H9 (cell line): ENCODE results near the gene KAT6B. TPM values are rescaled to one million over a fixed set of nuclear protein-coding genes. Genes with fewer than 3 reads are reported as not detected.

Experiments used
- DNase-seq: peaks from one replicate; pipeline ENCODE4 v3.0.0-alpha.2; 2017
- H2AFZ ChIP-seq: one replicate; pipeline ENCODE4 v1.6.1; 2013; ENCODE audit warnings: mild to moderate bottlenecking, low read length, control low read depth, moderate library complexity
- H2AK5ac ChIP-seq: 2 replicates; pipeline ENCODE4 v1.6.1; 2013; ENCODE audit warnings: low read length, control low read depth, mixed read lengths; ENCODE audit not compliant: insufficient read length
- H2BK120ac ChIP-seq: one replicate; pipeline ENCODE4 v1.6.1; 2013; ENCODE audit warnings: low read depth, mild to moderate bottlenecking, low read length, control low read depth, inconsistent platforms; ENCODE audit not compliant: poor library complexity, severe bottlenecking
- H2BK12ac ChIP-seq: 2 replicates; pipeline ENCODE4 v1.6.1; 2013; ENCODE audit warnings: low read length, control low read depth, mixed read lengths, low read depth; ENCODE audit not compliant: insufficient read length
- H2BK15ac ChIP-seq: 2 replicates; pipeline ENCODE4 v1.6.1; 2013; ENCODE audit warnings: low read depth, low read length, control low read depth
- H2BK20ac ChIP-seq: one replicate; pipeline ENCODE4 v1.6.1; 2013; ENCODE audit warnings: low read depth, mild to moderate bottlenecking, low read length, control low read depth, inconsistent platforms; ENCODE audit not compliant: poor library complexity, severe bottlenecking
- H2BK5ac ChIP-seq: 2 replicates; pipeline ENCODE4 v1.6.1; 2013; ENCODE audit warnings: low read length, control low read depth, mixed read lengths; ENCODE audit not compliant: insufficient read length
- H3K14ac ChIP-seq: 2 replicates; pipeline ENCODE4 v1.6.1; 2013; ENCODE audit warnings: low read length, control low read depth; ENCODE audit not compliant: insufficient read depth
- H3K18ac ChIP-seq: 2 replicates; pipeline ENCODE4 v1.6.1; 2013; ENCODE audit warnings: low read depth, mild to moderate bottlenecking, mixed read lengths, low read length, control low read depth; ENCODE audit not compliant: insufficient read length
- H3K23ac ChIP-seq: 2 replicates; pipeline ENCODE4 v1.6.1; 2013; ENCODE audit warnings: low read length, control low read depth, mixed read lengths, low read depth; ENCODE audit not compliant: insufficient read length
- H3K23me2 ChIP-seq: 2 replicates; pipeline ENCODE4 v1.6.1; 2013; ENCODE audit warnings: low read depth, mild to moderate bottlenecking, mixed read lengths, low read length, control low read depth; ENCODE audit not compliant: insufficient read length, poor library complexity, severe bottlenecking
- H3K27ac ChIP-seq: 2 replicates; pipeline ENCODE4 v1.5.1; 2013; ENCODE audit warnings: low read length, control low read depth, mixed read lengths, low read depth; ENCODE audit not compliant: insufficient read length
- H3K27me3 ChIP-seq: 2 replicates; pipeline ENCODE4 v1.6.1; 2013; ENCODE audit warnings: low read length, control low read depth, inconsistent platforms; ENCODE audit not compliant: insufficient read depth
- H3K4ac ChIP-seq: 2 replicates; pipeline ENCODE4 v1.6.1; 2013; ENCODE audit warnings: low read depth, mild to moderate bottlenecking, control low read depth, inconsistent platforms, low read length, moderate library complexity
- H3K4me1 ChIP-seq: 2 replicates; pipeline ENCODE4 v1.6.1; 2013; ENCODE audit warnings: low read length, control low read depth, inconsistent platforms; ENCODE audit not compliant: insufficient read depth
- H3K4me2 ChIP-seq: 2 replicates; pipeline ENCODE4 v1.6.1; 2013; ENCODE audit warnings: low read length, control low read depth, mixed read lengths; ENCODE audit not compliant: insufficient read length, insufficient read depth
- H3K56ac ChIP-seq: 2 replicates; pipeline ENCODE4 v1.6.1; 2013; ENCODE audit warnings: low read depth, mild to moderate bottlenecking, mixed read lengths, low read length, control low read depth; ENCODE audit not compliant: insufficient read length
- H3K79me1 ChIP-seq: 2 replicates; pipeline ENCODE4 v1.6.1; 2013; ENCODE audit warnings: low read depth, mild to moderate bottlenecking, moderate library complexity, low read length, control low read depth, inconsistent platforms; ENCODE audit not compliant: insufficient read depth, poor library complexity, severe bottlenecking
- H3K79me2 ChIP-seq: 2 replicates; pipeline ENCODE4 v1.6.1; 2013; ENCODE audit warnings: low read length, control low read depth, inconsistent platforms; ENCODE audit not compliant: insufficient read depth
- H3K9ac ChIP-seq: 2 replicates; pipeline ENCODE4 v1.6.1; 2013; ENCODE audit warnings: low read length, control low read depth, mixed read lengths; ENCODE audit not compliant: insufficient read length; ENCODE audit errors: extremely low read depth
- H3K9me3 ChIP-seq: one replicate; pipeline ENCODE4 v1.6.1; 2013; ENCODE audit warnings: low read depth, low read length, inconsistent platforms; ENCODE audit not compliant: control insufficient read depth
- H3T11ph ChIP-seq: one replicate; pipeline ENCODE4 v1.6.1; 2013; ENCODE audit warnings: mild to moderate bottlenecking, low read length, control low read depth, inconsistent platforms
- H4K20me1 ChIP-seq: one replicate; pipeline ENCODE4 v1.6.1; 2013; ENCODE audit not compliant: control insufficient read depth, insufficient read length, insufficient read depth
- H4K5ac ChIP-seq: 2 replicates; pipeline ENCODE4 v1.6.1; 2013; ENCODE audit warnings: low read depth, mild to moderate bottlenecking, mixed read lengths, low read length, control low read depth; ENCODE audit not compliant: insufficient read length
- H4K8ac ChIP-seq: replicated peaks from 2 replicates; pipeline ENCODE4 v1.6.1; 2013; ENCODE audit warnings: low read length, control low read depth, mixed read lengths, low read depth; ENCODE audit not compliant: insufficient read length
- H4K91ac ChIP-seq: 2 replicates; pipeline ENCODE4 v1.6.1; 2013; ENCODE audit warnings: low read depth, mild to moderate bottlenecking, moderate library complexity, mixed read lengths, low read length, control low read depth; ENCODE audit not compliant: insufficient read length
- H3K27ac Mint-ChIP-seq, 3 experiments: 2 replicates in 2 of 3; 3 replicates in 1 of 3; pipeline ENCODE4 v1.8.0; 2020 to 2021; ENCODE audit warnings: mixed read lengths in 3 of 3, mild to moderate bottlenecking in 1 of 3, moderate library complexity in 1 of 3
- H3K27me3 Mint-ChIP-seq: 2 replicates; pipeline ENCODE4 v1.8.0; 2021; ENCODE audit warnings: low read depth, mild to moderate bottlenecking, moderate library complexity, mixed read lengths
- H3K36me3 Mint-ChIP-seq, 3 experiments: 2 replicates in 2 of 3; 3 replicates in 1 of 3; pipeline ENCODE4 v1.8.0; 2020 to 2021; ENCODE audit warnings: low read depth in 3 of 3, mixed read lengths in 3 of 3; ENCODE audit not compliant: insufficient read depth in 1 of 3
- H3K4me1 Mint-ChIP-seq, 2 experiments: 2 replicates each; pipeline ENCODE4 v1.8.0; 2020; ENCODE audit warnings: mixed read lengths in 2 of 2
- H3K4me3 Mint-ChIP-seq, 2 experiments: 2 replicates in 1 of 2; 3 replicates in 1 of 2; pipeline ENCODE4 v1.8.0; 2020 to 2021; ENCODE audit warnings: mild to moderate bottlenecking in 2 of 2, mixed read lengths in 2 of 2, moderate library complexity in 1 of 2
- H3K9me3 Mint-ChIP-seq, 2 experiments: 2 replicates in 1 of 2; 3 replicates in 1 of 2; pipeline ENCODE4 v1.8.0; 2020; ENCODE audit warnings: mild to moderate bottlenecking in 2 of 2, mixed read lengths in 2 of 2, moderate library complexity in 1 of 2
- CTCF ChIP-seq: fragments of 200-600 bp; sonication (generic); conservative IDR thresholded peaks from 3 replicates; pipeline ENCODE4 v1.8.0; 2021; ENCODE audit warnings: antibody characterized with exemption, mild to moderate bottlenecking
- total RNA-seq: library from RNA; stranded (reverse); gene quantifications from 2 replicates; pipeline ENCODE4 v1.2.1, GENCODE V29; 2021

Gene KAT6B
- total RNA-seq, 1 experiment from 2014 or later: 34.2 TPM

GRCh38 chr10:74917481-74918077, 91.2 kb downstream of the KAT6B start:
- H3K23me2 ChIP-seq: no peaks in the 10 kb centered on the region
- no peak overlapping the region for H3K4ac ChIP-seq
- H2BK5ac ChIP-seq: no peak overlapping the region
- H2BK20ac ChIP-seq: no peak overlapping the region
- no peaks in the 10 kb centered on the region for H3K9me3 ChIP-seq
- no peak overlapping the region for H3K9ac ChIP-seq
- Mint-ChIP-seq H3K27ac (peak overlapping the region in 2 of 3 experiments; percentile 29 to 84; a peak in 5 of 7 replicates), H3K4me3 (no peak overlapping the region), H3K9me3 (peaks cover 5 to 19% of the 10 kb centered on the region in 2 experiments), H3K27me3 (no peaks in the 10 kb centered on the region; the same call in 1 of the 2 replicates), H3K4me1 (peaks cover 16 to 20% of the 10 kb centered on the region in 2 experiments), H3K36me3 (peaks cover 6 to 18% (median 8%) of the 10 kb centered on the region in 3 experiments)
- H3K18ac ChIP-seq: no peak overlapping the region
- TF ChIP-seq CTCF: no peak
- no peak overlapping the region for H4K5ac ChIP-seq
- H2AFZ ChIP-seq: no peak overlapping the region
- H4K8ac ChIP-seq: no peak overlapping the region
- no peak overlapping the region for H2BK120ac ChIP-seq
- H3K14ac ChIP-seq: no peak overlapping the region
- no peak overlapping the region for H3T11ph ChIP-seq
- H3K79me1 ChIP-seq: peaks cover 2% of the 10 kb centered on the region
- H3K56ac ChIP-seq: no peak overlapping the region
- no peak overlapping the region for H2AK5ac ChIP-seq
- H2BK12ac ChIP-seq: no peak overlapping the region
- H3K79me2 ChIP-seq: no peaks in the 10 kb centered on the region
- H2BK15ac ChIP-seq: no peak overlapping the region
- no peak for DNase-seq
- H4K20me1 ChIP-seq: no peaks in the 10 kb centered on the region
- H3K4me1 ChIP-seq: no peaks in the 10 kb centered on the region; the same call in 1 of the 2 replicates
- no peak overlapping the region for H3K23ac ChIP-seq
- H3K27me3 ChIP-seq: no peaks in the 10 kb centered on the region
- no peak overlapping the region for H4K91ac ChIP-seq
- no peak overlapping the region for H3K4me2 ChIP-seq
- H3K27ac ChIP-seq: no peak overlapping the region
